B cell (primary cell): Measurements from ENCODE around the gene CLCNKA. TPM values are rescaled to one million over a fixed set of nuclear protein-coding genes. Genes with fewer than 3 reads are reported as not detected.

Experiments used
- ATAC-seq: fragments of 200-7000 bp; cut with Tn5 transposase; one replicate; pipeline ENCODE4 v1.10.0; 2021; ENCODE audit warnings: low read depth, mild to moderate bottlenecking, moderate number of reproducible peaks, moderate library complexity
- CTCF ChIA-PET: fragments of 350-600 bp; sonication (Branson Sonifier 250); formaldehyde crosslinking; loops from one replicate; lab custom pipeline; 2021; ENCODE audit warnings: antibody characterized with exemption, inconsistent platforms; lab: Charles Lee
- POLR2A ChIA-PET: fragments of 350-600 bp; sonication (Branson Sonifier 250); formaldehyde crosslinking; loops from one replicate; lab custom pipeline; 2021; ENCODE audit warnings: antibody characterized with exemption; lab: Charles Lee
- DNase-seq: peaks from one replicate; pipeline ENCODE4 v3.0.0; 2013
- H2AFZ ChIP-seq: 2 replicates; pipeline ENCODE4 v1.6.1; 2012; ENCODE audit warnings: mild to moderate bottlenecking, low read depth, low read length; ENCODE audit not compliant: insufficient read depth, poor library complexity, severe bottlenecking
- H3K27ac ChIP-seq, 2 donors: 1 replicate in 1 of 2; 2 replicates in 1 of 2; pipeline ENCODE4 v1.5.1; 2012 to 2013; ENCODE audit warnings: low read length in 2 of 2, mild to moderate bottlenecking in 2 of 2, moderate library complexity in 1 of 2
- H3K27me3 ChIP-seq, 4 experiments: fragments of 200-600 bp in 1 of 4; sonication (generic) in 1 of 4; replicated peaks in 1 of 4; 1 replicate in 2 of 4; 2 replicates in 2 of 4; pipeline versions ENCODE4 v1.6.1 to v1.7.0; 2013 to 2016; ENCODE audit warnings: low read length in 3 of 4, mild to moderate bottlenecking in 2 of 4, mixed read lengths in 1 of 4, moderate library complexity in 1 of 4; ENCODE audit not compliant: insufficient read depth in 4 of 4, control insufficient read depth in 3 of 4; ENCODE audit errors: control extremely low read depth in 1 of 4
- H3K36me3 ChIP-seq, 2 experiments: replicated peaks in 1 of 2; 1 replicate in 1 of 2; 2 replicates in 1 of 2; pipeline versions ENCODE4 v1.6.1 to v1.7.1; 2013; ENCODE audit warnings: low read length in 1 of 2; ENCODE audit not compliant: insufficient read depth in 2 of 2, control insufficient read depth in 1 of 2; ENCODE audit errors: control extremely low read depth in 1 of 2, extremely low read depth in 1 of 2
- H3K4me1 ChIP-seq, 2 donors: fragments of 200-600 bp in 1 of 2; sonication (generic) in 1 of 2; 1 replicate in 1 of 2; 2 replicates in 1 of 2; pipeline versions ENCODE4 v1.5.1 to v1.6.1; 2013 to 2017; ENCODE audit warnings: low read length in 2 of 2; ENCODE audit not compliant: control insufficient read depth in 2 of 2, insufficient read depth in 2 of 2
- H3K4me2 ChIP-seq: replicated peaks from 2 replicates; pipeline ENCODE3; 2012; ENCODE audit warnings: mild to moderate bottlenecking, low read depth, low read length; ENCODE audit not compliant: poor library complexity, severe bottlenecking
- H3K4me3 ChIP-seq, 5 experiments: fragments of 200-600 bp in 1 of 5; sonication (generic) in 1 of 5; 1 replicate in 3 of 5; 2 replicates in 2 of 5; pipeline versions ENCODE4 v1.5.1 to v1.7.0; 2011 to 2016; ENCODE audit warnings: low read length in 4 of 5, mild to moderate bottlenecking in 4 of 5, low read depth in 2 of 5, control low read depth in 1 of 5, moderate library complexity in 1 of 5; ENCODE audit not compliant: insufficient read depth in 1 of 5; ENCODE audit errors: control extremely low read depth in 1 of 5, extremely low read depth in 1 of 5
- H3K79me2 ChIP-seq: fragments of 200-600 bp; sonication (generic); one replicate; pipeline ENCODE4 v1.6.0; 2016; ENCODE audit warnings: low read length; ENCODE audit not compliant: control insufficient read depth, insufficient read depth
- H3K9ac ChIP-seq: fragments of 200-600 bp; sonication (generic); 2 replicates; pipeline ENCODE4 v1.6.1; 2017; ENCODE audit warnings: mild to moderate bottlenecking, low read length, moderate library complexity
- H3K9me3 ChIP-seq, 3 donors: one replicate each; pipeline versions ENCODE4 v1.6.1 to v1.7.1; 2013; ENCODE audit warnings: low read length in 2 of 3; ENCODE audit not compliant: control insufficient read depth in 2 of 3, insufficient read depth in 1 of 3; ENCODE audit errors: control extremely low read depth in 1 of 3
- H4K20me1 ChIP-seq: 2 replicates; pipeline ENCODE4 v1.6.0; 2012; ENCODE audit warnings: mild to moderate bottlenecking, low read length; ENCODE audit not compliant: insufficient read depth, control insufficient read depth, poor library complexity, severe bottlenecking
- H3K27ac Mint-ChIP-seq: one replicate; pipeline ENCODE4 v1.8.0; 2021; ENCODE audit warnings: mixed read lengths
- H3K27me3 Mint-ChIP-seq: one replicate; pipeline ENCODE4 v1.8.0; 2021; ENCODE audit warnings: mixed read lengths
- H3K4me1 Mint-ChIP-seq: one replicate; pipeline ENCODE4 v1.8.0; 2021; ENCODE audit warnings: mixed read lengths
- H3K4me3 Mint-ChIP-seq: one replicate; pipeline ENCODE4 v1.8.0; 2021; ENCODE audit warnings: mixed read lengths
- H3K9me3 Mint-ChIP-seq: one replicate; pipeline ENCODE4 v1.8.0; 2022; ENCODE audit warnings: mixed read lengths; ENCODE audit not compliant: insufficient read depth
- CTCF ChIP-seq: fragments of 200-600 bp; IDR thresholded peaks from one replicate; pipeline ENCODE4 v1.8.0; 2022; ENCODE audit warnings: antibody characterized with exemption, mild to moderate bottlenecking
- EZH2 ChIP-seq: IDR thresholded peaks from 2 replicates; pipeline ENCODE4 v1.6.1; 2012; ENCODE audit warnings: borderline replicate concordance, low read depth, mild to moderate bottlenecking, moderate library complexity, low read length; ENCODE audit not compliant: insufficient read depth, poor library complexity, severe bottlenecking
- WGBS: methylation state at CpG from one replicate; pipeline ENCODE4 v1.1.5; 2013; ENCODE audit warnings: missing lambda C conversion rate; ENCODE audit not compliant: insufficient coverage; 5-methylcytosine and 5-hydroxymethylcytosine counted together
- intact Hi-C: fragments of 100-400 bp; cut with micrococcal nuclease; formaldehyde crosslinking; loops from one replicate; pipeline ENCODE4 v1.10.0; 2022
- polyA plus RNA-seq: library from polyadenylated mRNA; depleted of rRNA; stranded (reverse); fragments of >200 nt; gene quantifications from 2 replicates; pipeline ENCODE4 v1.2.3, GENCODE V29; 2012
- total RNA-seq, 2 donors: library from RNA; stranded (reverse); fragments of 120-200 nt in 1 of 2; gene quantifications; 1 replicate in 1 of 2; 2 replicates in 1 of 2; pipeline versions ENCODE4 v1.2.3 to v1.2.4, GENCODE V29; 2013 to 2022

Gene CLCNKA
- total and polyA plus RNA-seq, 2 donors (not counting 1 experiment from before 2014, with no cell fraction given), result 0.03 TPM; not detected in 1

- POLR2A ChIA-PET, result no interaction called here
- no peaks in the 10 kb centered on the region for H3K9me3 ChIP-seq
- peak overlapping the region in 4 of 5 experiments; percentile 13 to 56 (median 40) for H3K4me3 ChIP-seq
- Mint-ChIP-seq H3K9me3 (no peaks in the 10 kb centered on the region), H3K4me1 (peaks cover 7% of the 10 kb centered on the region), H3K27me3 (peaks cover 10% of the 10 kb centered on the region), H3K4me3 (peak overlapping the region; percentile 57), H3K27ac (no peak overlapping the region)
- peaks cover 0 to 12% (median 0%) of the 10 kb centered on the region in 4 experiments for H3K27me3 ChIP-seq
- no peak overlapping the region for H3K27ac ChIP-seq
- peak overlapping the region; percentile 79 for H3K4me2 ChIP-seq
- CTCF ChIA-PET, result no interaction called here
- intact Hi-C loops, result no loop called here
- no peaks in the 10 kb centered on the region for H3K36me3 ChIP-seq
- H3K79me2 ChIP-seq, result no peaks in the 10 kb centered on the region
- 4% methylated on average over 12 of the region's 25 CpGs for WGBS
- no peaks in the 10 kb centered on the region for H4K20me1 ChIP-seq
- DNase-seq (peak; percentile 62), ATAC-seq (peak; percentile 84)
- H2AFZ ChIP-seq, result peak overlapping the region; percentile 72
- H3K4me1 ChIP-seq, result peaks cover 7 to 8% of the 10 kb centered on the region in 2 donors
- TF ChIP-seq CTCF (no peak), EZH2 (no peak)
- peak overlapping the region; percentile 52 for H3K9ac ChIP-seq
These were observed 26.8 kb downstream of the CLCNKA start for GRCh38 chr1:16048573-16049189.

- Histone ChIP-seq H3K4me3 (no peak overlapping the region), H3K27me3 (peaks cover 0 to 12% (median 0%) of the 10 kb centered on the region in 4 experiments), H2AFZ (no peak overlapping the region), H3K9me3 (no peaks in the 10 kb centered on the region), H3K36me3 (no peaks in the 10 kb centered on the region), H3K4me1 (peaks cover 7 to 8% of the 10 kb centered on the region in 2 donors), H3K9ac (no peak overlapping the region), H4K20me1 (no peaks in the 10 kb centered on the region), H3K27ac (no peak overlapping the region), H3K4me2 (no peak overlapping the region), H3K79me2 (no peaks in the 10 kb centered on the region)
- H3K4me1 Mint-ChIP-seq, result peaks cover 7% of the 10 kb centered on the region
- no peak overlapping the region for H3K4me3 Mint-ChIP-seq
- DNase-seq (no peak), ATAC-seq (no peak)
- peaks cover 10% of the 10 kb centered on the region for H3K27me3 Mint-ChIP-seq
- no CpG with 5 or more reads among the region's 7 CpGs for WGBS
- TF ChIP-seq CTCF (no peak), EZH2 (no peak)
- no peaks in the 10 kb centered on the region for H3K9me3 Mint-ChIP-seq
- ChIA-PET POLR2A (no interaction called here), CTCF (interaction anchor here (0.9 kb wide), 1 partner anchor 235 kb away, joined by 3 read pairs; no protein-coding TSS in a partner anchor)
- no peak overlapping the region for H3K27ac Mint-ChIP-seq
- intact Hi-C loops, result loop anchor here (1.0 kb wide), 1 partner anchor 9 kb away; no protein-coding TSS in a partner anchor
These were observed 28.5 kb downstream of the CLCNKA start for GRCh38 chr1:16050328-16050727.
